NB4 (cell line): ENCODE data around the gene JAZF1.

ENCODE experiments used
- DNase-seq: peaks from one replicate; pipeline ENCODE4 v3.0.0; 2010; ENCODE audit warnings: low read depth
- H3K4me3 ChIP-seq: one replicate; pipeline ENCODE4 v1.5.1; 2011; ENCODE audit warnings: mild to moderate bottlenecking, low read depth, low read length, moderate library complexity
- CTCF ChIP-seq: IDR thresholded peaks from one replicate; pipeline ENCODE4 v1.5.1; 2012; ENCODE audit warnings: low read depth, low read length
- MYC ChIP-seq: IDR thresholded peaks from 2 replicates; pipeline ENCODE4 v1.6.1; 2011; ENCODE audit warnings: low read depth, low read length
- POLR2A ChIP-seq: IDR thresholded peaks from 2 replicates; pipeline ENCODE4 v1.6.1; 2011; ENCODE audit warnings: mild to moderate bottlenecking; ENCODE audit not compliant: insufficient read length; ENCODE audit errors: extremely low read depth
- TF ChIP-seq, protein P1 (sequence below): IDR thresholded peaks from 2 replicates; pipeline ENCODE4 v1.6.1; 2011; ENCODE audit warnings: low read depth, low read length

JAZF1 gene

DNA sequence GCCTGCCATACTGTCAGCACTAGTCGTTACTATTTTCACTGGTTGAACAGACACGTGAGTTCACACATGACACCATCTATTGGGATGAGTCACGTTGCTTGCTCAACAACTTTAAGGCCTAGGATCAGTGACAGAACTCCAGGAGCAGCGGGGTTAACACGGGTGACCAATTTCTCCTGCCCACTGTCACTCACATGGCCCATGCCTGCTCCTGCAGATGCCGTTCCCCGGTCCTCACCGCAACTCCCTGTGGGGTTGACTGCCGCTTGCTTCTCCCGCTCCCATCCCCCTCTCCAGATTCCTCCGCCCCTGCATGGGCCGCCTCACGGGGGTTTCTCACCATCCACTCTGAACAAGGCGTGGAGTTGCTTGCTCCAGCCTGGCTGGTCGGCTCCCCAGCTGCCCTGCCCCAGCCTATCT, 312.5 kb downstream of the JAZF1 start:
- DNase-seq = peak; percentile 28
- no peak for TF ChIP-seq POLR2A
- TF ChIP-seq MYC = no peak
- no peak for TF ChIP-seq CTCF
- TF ChIP-seq, protein P1, sequence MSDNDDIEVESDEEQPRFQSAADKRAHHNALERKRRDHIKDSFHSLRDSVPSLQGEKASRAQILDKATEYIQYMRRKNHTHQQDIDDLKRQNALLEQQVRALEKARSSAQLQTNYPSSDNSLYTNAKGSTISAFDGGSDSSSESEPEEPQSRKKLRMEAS = no peak
- no peak overlapping the region for H3K4me3 ChIP-seq

GRCh38 chr7:27866828-27867672, 313.5 kb downstream of the JAZF1 start:
- H3K4me3 ChIP-seq = no peak overlapping the region
- TF ChIP-seq POLR2A = no peak
- TF ChIP-seq MYC = no peak
- TF ChIP-seq CTCF = no peak
- TF ChIP-seq, protein P1 = no peak

GRCh38 chr7:27866256-27866655, 314.3 kb downstream of the JAZF1 start:
- TF ChIP-seq CTCF (no peak), POLR2A (no peak)
- DNase-seq = no peak
- no peak overlapping the region for H3K4me3 ChIP-seq

More at GRCh38 chr7:27866828-27867672, 313.5 kb downstream of the JAZF1 start:
- DNase-seq = no peak

DNA sequence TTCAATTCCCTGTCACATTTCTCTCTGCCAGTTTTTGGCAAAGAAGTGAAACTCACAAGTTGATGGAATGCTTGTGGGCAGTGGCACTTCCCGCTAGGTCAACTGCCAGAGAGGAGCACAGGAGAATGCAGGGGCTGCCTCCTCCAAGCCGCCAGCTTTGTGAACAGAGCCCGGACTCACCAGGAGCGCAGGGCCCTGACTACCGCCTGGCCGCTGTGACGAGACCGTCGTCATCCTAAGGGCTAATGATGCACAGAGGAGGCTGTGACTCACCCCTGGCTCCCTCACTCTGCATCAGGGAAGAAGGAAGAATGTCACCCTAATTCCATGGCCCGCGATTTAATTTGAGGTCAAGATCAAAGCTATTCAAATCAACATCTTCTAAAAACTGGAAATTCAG, 316.7 kb downstream of the JAZF1 start:
- no peak overlapping the region for H3K4me3 ChIP-seq
- TF ChIP-seq MYC = no peak
- TF ChIP-seq, protein P1 = no peak
- no peak for TF ChIP-seq CTCF
- no peak for TF ChIP-seq POLR2A
- no peak for DNase-seq

GRCh38 chr7:27861747-27862146, 318.8 kb downstream of the JAZF1 start:
- TF ChIP-seq MYC = no peak
- TF ChIP-seq CTCF = no peak
- TF ChIP-seq, protein P1 = no peak
- no peak for TF ChIP-seq POLR2A
- H3K4me3 ChIP-seq = no peak overlapping the region
- no peak for DNase-seq
